Measurements from ENCODE around the gene WDR1.

DNA sequence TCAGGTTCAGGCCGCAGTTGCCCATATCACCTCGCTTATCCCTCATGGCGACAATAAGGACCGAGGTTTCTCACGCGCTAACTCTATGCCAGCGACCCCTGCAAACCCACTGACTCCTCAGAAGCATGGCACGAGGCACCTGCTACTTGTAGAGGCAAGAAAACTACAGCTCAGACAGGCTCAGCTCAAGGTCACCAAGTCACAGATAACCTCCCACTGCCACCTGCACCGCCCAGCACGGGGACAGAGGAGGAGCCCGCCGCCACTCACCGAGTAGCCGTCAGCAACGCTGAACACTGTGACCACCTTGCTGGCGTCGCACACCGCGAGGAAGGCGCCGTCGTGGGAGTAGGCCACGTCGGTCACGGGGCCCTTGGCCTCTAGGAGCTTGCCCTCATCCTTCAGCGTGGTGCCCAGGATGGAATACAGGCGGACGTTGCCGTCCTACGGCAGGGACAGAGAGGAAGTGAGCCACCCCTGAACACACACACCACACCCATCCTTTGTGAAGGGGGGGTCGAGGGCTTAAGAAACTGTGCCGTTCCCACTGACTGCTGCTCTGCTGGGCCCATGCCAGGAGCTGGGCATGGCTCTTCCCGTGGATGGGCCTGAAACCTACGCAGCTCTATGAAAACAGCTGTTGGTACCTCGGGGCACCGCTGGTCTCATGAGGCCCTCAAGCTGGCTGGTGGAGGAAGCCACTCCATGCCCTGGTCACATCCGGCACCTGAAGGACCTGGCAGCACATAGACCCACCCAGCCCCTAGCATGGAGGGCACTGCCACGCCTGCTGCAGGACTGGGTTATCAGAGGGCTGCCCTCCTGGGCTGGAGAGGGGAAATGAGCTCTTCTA is 38.9 kb downstream of the WDR1 start:
- TF ChIP-seq, protein P1, sequence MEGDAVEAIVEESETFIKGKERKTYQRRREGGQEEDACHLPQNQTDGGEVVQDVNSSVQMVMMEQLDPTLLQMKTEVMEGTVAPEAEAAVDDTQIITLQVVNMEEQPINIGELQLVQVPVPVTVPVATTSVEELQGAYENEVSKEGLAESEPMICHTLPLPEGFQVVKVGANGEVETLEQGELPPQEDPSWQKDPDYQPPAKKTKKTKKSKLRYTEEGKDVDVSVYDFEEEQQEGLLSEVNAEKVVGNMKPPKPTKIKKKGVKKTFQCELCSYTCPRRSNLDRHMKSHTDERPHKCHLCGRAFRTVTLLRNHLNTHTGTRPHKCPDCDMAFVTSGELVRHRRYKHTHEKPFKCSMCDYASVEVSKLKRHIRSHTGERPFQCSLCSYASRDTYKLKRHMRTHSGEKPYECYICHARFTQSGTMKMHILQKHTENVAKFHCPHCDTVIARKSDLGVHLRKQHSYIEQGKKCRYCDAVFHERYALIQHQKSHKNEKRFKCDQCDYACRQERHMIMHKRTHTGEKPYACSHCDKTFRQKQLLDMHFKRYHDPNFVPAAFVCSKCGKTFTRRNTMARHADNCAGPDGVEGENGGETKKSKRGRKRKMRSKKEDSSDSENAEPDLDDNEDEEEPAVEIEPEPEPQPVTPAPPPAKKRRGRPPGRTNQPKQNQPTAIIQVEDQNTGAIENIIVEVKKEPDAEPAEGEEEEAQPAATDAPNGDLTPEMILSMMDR (IDR thresholded peaks at IDR 0.05): no peak
- TF ChIP-seq POLR2A (IDR thresholded peaks at IDR 0.05): no peak

Measured in testis (tissue), 2 donors.